Smooth muscle cell (in vitro differentiated cells): ENCODE results near the gene SLC35G3. TPM values are rescaled to one million over a fixed set of nuclear protein-coding genes. Genes with fewer than 3 reads are reported as not detected.
"Not testable (repeated sequence)": the region's sequence is repeated elsewhere in the genome, so short reads cannot be mapped to it uniquely, and the experiment has no call there.

Experiments
- DNase-seq: peaks from one replicate; lab custom pipeline; 2025; ENCODE audit not compliant: unreplicated experiment; lab: John Stamatoyannopoulos, UW
- H2AFZ ChIP-seq: fragments of 200-600 bp; sonication (generic); 2 replicates; pipeline ENCODE4 v1.6.0; 2016; ENCODE audit warnings: antibody characterized with exemption, low read depth, mild to moderate bottlenecking
- H3F3A ChIP-seq: fragments of 200-600 bp; sonication (generic); 2 replicates; pipeline ENCODE4 v1.6.0; 2017; ENCODE audit warnings: antibody characterized with exemption, low read depth
- H3K27ac ChIP-seq: fragments of 200-600 bp; sonication (generic); 2 replicates; pipeline ENCODE4 v1.5.1; 2016; ENCODE audit warnings: low read depth, mild to moderate bottlenecking
- H3K27me3 ChIP-seq: fragments of 200-600 bp; sonication (generic); 2 replicates; pipeline ENCODE4 v1.6.1; 2016; ENCODE audit warnings: low read depth, mild to moderate bottlenecking
- H3K36me3 ChIP-seq: fragments of 200-600 bp; sonication (generic); 2 replicates; pipeline ENCODE4 v1.5.1; 2016; ENCODE audit warnings: low read depth
- H3K4me1 ChIP-seq: fragments of 200-600 bp; sonication (generic); 2 replicates; pipeline ENCODE4 v1.5.1; 2016; ENCODE audit warnings: low read depth
- H3K4me2 ChIP-seq: fragments of 200-600 bp; sonication (generic); 2 replicates; pipeline ENCODE4 v1.6.0; 2016; ENCODE audit warnings: mild to moderate bottlenecking
- H3K4me3 ChIP-seq: fragments of 200-600 bp; sonication (generic); 2 replicates; pipeline ENCODE4 v1.5.1; 2016; ENCODE audit warnings: mild to moderate bottlenecking
- H3K79me2 ChIP-seq: fragments of 200-600 bp; sonication (generic); 2 replicates; pipeline ENCODE4 v1.6.0; 2016; ENCODE audit warnings: low read depth, mild to moderate bottlenecking
- H3K9ac ChIP-seq: fragments of 200-600 bp; sonication (generic); 2 replicates; pipeline ENCODE4 v1.6.0; 2016; ENCODE audit warnings: low read depth
- H3K9me3 ChIP-seq: fragments of 200-600 bp; sonication (generic); replicated peaks from 2 replicates; pipeline ENCODE4 v1.5.1; 2016; ENCODE audit warnings: low read depth
- H4K20me1 ChIP-seq: fragments of 200-600 bp; sonication (generic); 2 replicates; pipeline ENCODE4 v1.6.0; 2016; ENCODE audit warnings: low read depth
- WGBS: methylation state at CpG from one replicate; pipeline ENCODE4 v1.1.7; 2016; ENCODE audit warnings: low lambda C conversion rate; 5-methylcytosine and 5-hydroxymethylcytosine counted together
- polyA plus RNA-seq: library from polyadenylated mRNA; unstranded; fragments of >200 nt; fragmentation: Nextera tagmentation; extraction: Ambion mirVana; gene quantifications from 2 replicates; pipeline ENCODE4 v1.2.1, GENCODE V29; 2016
- total RNA-seq: library from RNA; depleted of rRNA; stranded (reverse); fragments of >200 nt; gene quantifications from 2 replicates; pipeline ENCODE4 v1.2.3, GENCODE V29; 2014
- TF ChIP-seq, protein P1 (sequence below): fragments of 200-600 bp; sonication (generic); IDR thresholded peaks from 2 replicates; pipeline ENCODE4 v1.5.1; 2017; ENCODE audit warnings: borderline replicate concordance, mild to moderate bottlenecking, antibody characterized with exemption; ENCODE audit not compliant: insufficient read depth, poor library complexity, severe bottlenecking

Gene SLC35G3
- total RNA-seq (not detected in 2 replicates), polyA plus RNA-seq (not detected in 2 replicates)

- not testable (repeated sequence) for H3K4me3 ChIP-seq, H2AFZ ChIP-seq, H3F3A ChIP-seq, H3K4me2 ChIP-seq, H4K20me1 ChIP-seq, H3K4me1 ChIP-seq, H3K27ac ChIP-seq, H3K79me2 ChIP-seq, H3K9ac ChIP-seq, H3K9me3 ChIP-seq, H3K36me3 ChIP-seq, DNase-seq, H3K27me3 ChIP-seq
- WGBS = 95% methylated on average over 12 of the region's 12 CpGs
These were observed at the start of gene SLC35G3 for GRCh38 chr17:35194001-35194400. Gene SLC35G3 (minus strand): TSS chr17:35194393. CDS start chr17:35194307, 86 bp downstream.

DNA sequence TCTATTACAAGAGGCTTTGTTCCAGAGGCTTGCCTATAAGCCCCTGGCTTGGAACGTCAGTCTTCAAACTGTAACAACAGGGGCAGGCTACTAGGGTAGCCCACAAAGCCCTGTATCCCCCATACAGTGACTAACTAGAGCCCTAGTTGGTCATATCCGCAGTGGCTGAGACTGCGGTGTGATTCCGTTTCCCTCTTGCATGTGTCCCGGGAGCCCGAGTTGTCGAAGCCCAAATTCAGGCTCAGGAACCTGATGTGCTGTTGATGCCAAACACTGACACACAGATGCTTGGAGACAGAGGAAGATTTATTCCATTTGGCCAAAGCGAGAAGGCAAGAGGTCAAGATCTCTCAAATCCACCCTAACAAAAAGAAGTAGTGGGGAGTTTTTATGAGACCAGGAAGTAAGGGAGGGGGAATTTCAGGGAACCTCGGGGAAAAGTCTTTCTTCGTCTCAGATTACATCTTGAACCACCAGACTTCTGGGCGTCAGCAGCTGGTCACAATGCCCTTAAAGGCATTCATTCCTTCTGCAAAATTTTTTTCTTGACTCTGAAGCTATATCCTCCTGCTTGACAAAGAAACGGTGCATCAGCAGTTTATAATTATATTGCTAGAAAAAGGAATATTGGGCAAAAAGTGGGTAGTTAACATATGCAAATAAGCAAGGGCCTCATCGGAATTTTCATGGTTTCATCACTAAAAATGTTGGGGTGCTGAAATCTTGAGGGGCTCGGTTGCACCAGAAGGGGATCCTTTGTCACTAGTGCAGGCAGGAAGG, 49.6 kb upstream of the SLC35G3 start:
- no peaks in the 10 kb centered on the region for H3K27me3 ChIP-seq
- no peak for DNase-seq
- H4K20me1 ChIP-seq = peaks cover 37% of the 10 kb centered on the region
- peak overlapping the region; percentile 94 for H3K4me2 ChIP-seq
- peak overlapping the region; percentile 93 for H3K9ac ChIP-seq
- H3F3A ChIP-seq = no peaks in the 10 kb centered on the region
- peaks cover 19% of the 10 kb centered on the region for H3K4me1 ChIP-seq
- H3K36me3 ChIP-seq = no peaks in the 10 kb centered on the region
- H3K4me3 ChIP-seq = peak overlapping the region; percentile 88
- H3K79me2 ChIP-seq = peaks cover 23% of the 10 kb centered on the region
- H3K27ac ChIP-seq = peak overlapping the region; percentile 95
- no peaks in the 10 kb centered on the region for H3K9me3 ChIP-seq
- TF ChIP-seq, protein P1, sequence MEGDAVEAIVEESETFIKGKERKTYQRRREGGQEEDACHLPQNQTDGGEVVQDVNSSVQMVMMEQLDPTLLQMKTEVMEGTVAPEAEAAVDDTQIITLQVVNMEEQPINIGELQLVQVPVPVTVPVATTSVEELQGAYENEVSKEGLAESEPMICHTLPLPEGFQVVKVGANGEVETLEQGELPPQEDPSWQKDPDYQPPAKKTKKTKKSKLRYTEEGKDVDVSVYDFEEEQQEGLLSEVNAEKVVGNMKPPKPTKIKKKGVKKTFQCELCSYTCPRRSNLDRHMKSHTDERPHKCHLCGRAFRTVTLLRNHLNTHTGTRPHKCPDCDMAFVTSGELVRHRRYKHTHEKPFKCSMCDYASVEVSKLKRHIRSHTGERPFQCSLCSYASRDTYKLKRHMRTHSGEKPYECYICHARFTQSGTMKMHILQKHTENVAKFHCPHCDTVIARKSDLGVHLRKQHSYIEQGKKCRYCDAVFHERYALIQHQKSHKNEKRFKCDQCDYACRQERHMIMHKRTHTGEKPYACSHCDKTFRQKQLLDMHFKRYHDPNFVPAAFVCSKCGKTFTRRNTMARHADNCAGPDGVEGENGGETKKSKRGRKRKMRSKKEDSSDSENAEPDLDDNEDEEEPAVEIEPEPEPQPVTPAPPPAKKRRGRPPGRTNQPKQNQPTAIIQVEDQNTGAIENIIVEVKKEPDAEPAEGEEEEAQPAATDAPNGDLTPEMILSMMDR = no peak
- 7% methylated on average over 14 of the region's 14 CpGs for WGBS
- H2AFZ ChIP-seq = peak overlapping the region; percentile 87

DNA sequence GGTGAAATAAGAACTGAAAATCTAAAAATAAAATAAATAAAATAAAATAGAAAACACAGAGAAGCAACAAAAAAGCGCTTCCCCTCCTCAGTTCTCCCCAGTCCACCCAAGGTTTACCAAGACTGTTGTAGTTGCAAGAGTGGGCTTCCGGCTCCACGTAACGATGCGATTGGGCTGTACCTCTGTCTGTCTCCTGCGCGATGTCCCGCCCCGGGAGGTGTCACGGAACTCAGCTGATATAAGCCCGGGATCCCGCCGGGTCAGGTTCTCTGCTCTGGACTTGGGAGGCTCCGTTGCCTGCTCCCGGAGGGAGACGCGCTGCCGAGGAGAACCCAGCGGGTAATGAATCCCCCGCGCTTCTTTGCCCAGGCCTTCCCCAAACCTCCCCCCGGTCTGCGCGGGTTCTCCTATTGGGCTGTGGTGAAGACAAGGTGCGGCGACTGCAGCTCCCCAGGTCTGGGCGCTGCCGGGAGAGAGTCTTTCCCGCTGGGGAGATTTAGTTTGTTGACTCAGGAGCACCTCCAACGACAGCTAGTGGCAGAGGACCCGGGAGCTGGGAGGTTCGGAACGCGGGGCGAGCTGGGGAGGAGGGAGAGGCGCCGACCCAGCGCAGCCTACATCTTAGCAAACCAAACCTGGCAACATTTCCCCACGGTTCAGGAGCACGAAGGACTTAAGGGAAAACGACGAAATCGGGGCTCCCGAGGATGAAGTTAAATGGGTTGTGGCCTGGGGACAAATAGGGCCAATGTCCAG, 48.8 kb upstream of the SLC35G3 start, which contains the start of gene SLFN5:
Gene SLFN5 (plus strand): TSS at position 268 of the 756 bp plus-strand sequence. CDS start 15,619 bp downstream, outside the sequence.
- WGBS = under 1% methylated on average over 44 of the region's 44 CpGs
- peaks cover 19% of the 10 kb centered on the region for H3K4me1 ChIP-seq

More for the DNA sequence above, 48.8 kb upstream of the SLC35G3 start, which contains the start of gene SLFN5:
- H3K27me3 ChIP-seq = no peaks in the 10 kb centered on the region
- H3F3A ChIP-seq = no peaks in the 10 kb centered on the region
- TF ChIP-seq, protein P1 = no peak
- H3K36me3 ChIP-seq = no peaks in the 10 kb centered on the region
- peak within 1 kb of the TSS; percentile 93 for H3K9ac ChIP-seq
- peak within 1 kb of the TSS; percentile 95 for H3K27ac ChIP-seq
- H3K4me2 ChIP-seq = peak within 1 kb of the TSS; percentile 94
- H4K20me1 ChIP-seq = peaks cover 31% of the 10 kb centered on the region
- H2AFZ ChIP-seq = peak within 1 kb of the TSS; percentile 87
- H3K79me2 ChIP-seq = peaks cover 22% of the 10 kb centered on the region
- DNase-seq = peak; percentile 74
- no peaks in the 10 kb centered on the region for H3K9me3 ChIP-seq
- H3K4me3 ChIP-seq = peak within 1 kb of the TSS; percentile 88
